Measurements from ENCODE around the gene SYT11. TPM values are rescaled to one million over a fixed set of nuclear protein-coding genes. Genes with fewer than 3 reads are reported as not detected.
A peak's percentile ranks its signal among the peaks of the same experiment; 100 is the strongest.

The SYT11 gene
- total RNA-seq, 4 donors from 2014 or later = 3.3 to 9.1 (median 3.6) TPM

GRCh38 chr1:155934097-155934935 is 74.9 kb downstream of the SYT11 start, which contains the start of gene KHDC4:
Gene KHDC4, minus strand, starts transcription at chr1:155934413. Its CDS starts 40 bp downstream, at chr1:155934373.
- intact Hi-C loops (cut with DNase I) = loop anchor here (10.0 kb wide), 1 partner anchor 120 kb away; the partner anchor contains the start of genes LAMTOR2 and UBQLN4
- Histone ChIP-seq H3K27ac (peak within 1 kb of the TSS; percentile 80 to 92 (median 84)), H3K36me3 (peaks cover 11 to 15% of the 10 kb centered on the region in 2 donors), H3K9me3 (no peaks in the 10 kb centered on the region), H3K27me3 (no peaks in the 10 kb centered on the region), H3K4me1 (peaks cover 34 to 45% of the 10 kb centered on the region in 2 donors), H3K4me3 (replicated peaks in 1 of 3) (peak within 1 kb of the TSS; percentile 81 to 89 (median 86))
- 0 to 1% methylated on average over 50 of the region's 50 CpGs for whole genome bisulfite sequencing, 2 donors
- TF ChIP-seq CTCF (IDR thresholded peaks at IDR 0.05) (peak in 4 of 6 experiments; percentile 17 to 39 (median 22)), POLR2A (IDR thresholded peaks at IDR 0.05) (peak; percentile 48 to 92)
- DNase-seq = peak; percentile 97

Small RNA genes lying within 50 kb of the gene (small RNA-seq; reads per million reads assigned to genes)
- gene RF00015 (not detected), gene SCARNA4 (not detected), gene SNORA80E (177 reads per million, percentile 97 among the genes with 10 or more reads in this experiment)

Other genes with a start within 250 kb of the SYT11 start
- gene MSTO1, start 249.3 kb upstream of the SYT11 start, total RNA-seq = 10 to 100 TPM in 3 of 4 donors, 1 to 10 TPM in 1; 8.3 to 31.9 (median 18.6) TPM
- 100 to 1,000 TPM in 2 of 4 donors, 10 to 100 TPM in 2; 61.7 to 172 (median 94.6) TPM for gene YY1AP1, start 170.8 kb upstream of the SYT11 start, total RNA-seq
- 100 to 1,000 TPM in 3 of 4 donors, 10 to 100 TPM in 1; 70.8 to 141 (median 106) TPM for gene DAP3, start 170.5 kb upstream of the SYT11 start, total RNA-seq
- 10 to 100 TPM; 32.3 to 64.9 (median 43.6) TPM for gene GON4L, start 2.4 kb upstream of the SYT11 start, total RNA-seq
- 10 to 100 TPM; 19.5 to 32.6 (median 27.4) TPM for gene RIT1, start 51.8 kb downstream of the SYT11 start, total RNA-seq
- 100 to 1,000 TPM in 1 of 4 donors, 10 to 100 TPM in 3; 58.5 to 114 (median 60.6) TPM for gene KHDC4, start 74.8 kb downstream of the SYT11 start, total RNA-seq
- not detected for gene RXFP4, start 82.1 kb downstream of the SYT11 start, total RNA-seq
- gene ARHGEF2, start 119.0 kb downstream of the SYT11 start, total RNA-seq = 10 to 100 TPM; 47.4 to 80.1 (median 66.6) TPM
- 100 to 1,000 TPM in 3 of 4 donors, 10 to 100 TPM in 1; 78.6 to 193 (median 130) TPM for gene SSR2, start 161.4 kb downstream of the SYT11 start, total RNA-seq
- gene UBQLN4, start 194.2 kb downstream of the SYT11 start, total RNA-seq = 10 to 100 TPM; 10.8 to 18.8 (median 16.9) TPM
- 10 to 100 TPM; 14.7 to 76.8 (median 41.1) TPM for gene LAMTOR2, start 195.2 kb downstream of the SYT11 start, total RNA-seq
- 10 to 100 TPM; 65.9 to 88.0 (median 74.1) TPM for gene RAB25, start 201.6 kb downstream of the SYT11 start, total RNA-seq
- 1 to 10 TPM in 1 of 4 donors, under 1 TPM in 3; 0.17 to 1.8 (median 0.33) TPM for gene MEX3A, start 222.9 kb downstream of the SYT11 start, total RNA-seq

Data from thyroid gland (tissue), 4 donors.